CD4-positive, alpha-beta T cell treated with Interleukin-17A for 4 hours (primary cell): ENCODE data around the gene ZBTB8OS.
"Not testable (repeated sequence)": the region's sequence is repeated elsewhere in the genome, so short reads cannot be mapped to it uniquely, and the experiment has no call there.

Experiments
- DNase-seq: peaks from one replicate; pipeline ENCODE4 v3.0.0-alpha.2; 2020; ENCODE audit warnings: mixed read lengths

ZBTB8OS gene

GRCh38 chr1:32647308-32648134, 2.8 kb downstream of the ZBTB8OS start:
- no peak for DNase-seq

DNA sequence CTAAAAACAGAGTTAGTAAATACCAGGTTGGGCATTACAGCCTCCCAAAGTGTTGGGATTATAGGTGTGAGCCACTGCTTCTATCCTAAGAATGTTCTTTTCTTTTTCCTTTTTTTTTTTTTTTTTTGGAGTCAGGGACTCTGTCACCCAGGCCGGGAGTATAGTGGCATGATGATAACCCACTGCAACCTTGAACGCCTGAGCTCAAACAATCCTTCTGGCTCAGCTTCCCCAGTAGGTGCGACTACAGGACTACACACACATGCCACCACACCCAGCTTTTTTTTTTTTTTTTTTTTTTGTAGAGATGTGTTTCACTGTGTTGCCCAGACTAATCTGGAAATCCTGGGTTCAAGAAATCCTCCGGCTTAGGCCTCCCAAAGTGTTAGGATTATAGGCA, 5.9 kb downstream of the ZBTB8OS start:
- DNase-seq, result no peak

GRCh38 chr1:32642292-32642827, 8.0 kb downstream of the ZBTB8OS start:
- not testable (repeated sequence) for DNase-seq

DNA sequence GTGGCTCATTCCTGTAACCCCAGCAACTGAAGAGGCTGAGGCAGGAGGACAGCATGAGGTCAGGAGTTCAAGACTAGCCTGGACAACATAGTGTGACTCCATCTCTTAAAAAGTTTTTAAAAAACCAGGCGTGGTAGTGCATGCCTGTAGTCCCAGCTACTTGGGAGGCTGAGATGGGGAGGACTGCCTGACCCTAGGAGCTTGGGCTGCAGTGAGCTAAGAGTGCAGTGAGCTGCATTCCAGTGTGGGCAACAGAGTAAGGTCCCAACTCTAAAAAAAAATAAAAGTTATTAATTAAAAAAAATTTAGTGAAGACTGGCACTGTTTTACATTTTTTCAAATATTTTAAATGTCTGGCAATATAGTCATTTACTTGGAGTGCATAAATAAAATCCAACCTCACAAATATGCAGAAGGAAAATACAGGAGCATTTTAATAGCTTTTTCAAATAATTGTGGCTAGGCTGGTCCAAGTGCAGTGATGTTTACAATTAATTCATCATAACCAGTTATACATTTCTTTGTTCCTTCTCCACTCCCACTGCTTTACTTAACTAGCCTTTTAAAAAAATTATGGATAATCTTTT, 10.8 kb downstream of the ZBTB8OS start:
- no peak for DNase-seq

GRCh38 chr1:32636914-32637645, 13.3 kb downstream of the ZBTB8OS start:
- no peak for DNase-seq

GRCh38 chr1:32635508-32636277, 14.7 kb downstream of the ZBTB8OS start:
- DNase-seq, result no peak

DNA sequence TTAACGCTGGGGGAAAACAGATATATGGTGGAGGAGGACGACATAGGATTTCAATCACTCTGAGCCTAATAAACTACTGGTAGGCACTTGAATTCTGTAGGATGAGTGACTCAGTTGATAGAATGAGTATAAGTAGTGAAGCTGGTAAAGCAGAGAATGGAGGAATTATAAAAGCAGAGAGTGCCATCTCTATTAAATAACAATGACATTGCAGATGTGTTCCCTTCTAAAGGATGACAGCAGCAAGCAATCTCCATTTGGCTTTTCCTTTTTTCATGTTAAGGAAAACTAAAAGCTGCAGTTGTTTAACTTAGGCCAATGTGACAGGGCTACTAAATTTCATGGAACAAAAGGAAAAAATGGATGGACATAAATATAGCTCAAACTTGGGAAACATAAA, 17.5 kb downstream of the ZBTB8OS start:
- DNase-seq, result no peak

- not testable (repeated sequence) for DNase-seq
These were observed 20.2 kb downstream of the ZBTB8OS start for GRCh38 chr1:32630173-32630572.

DNA sequence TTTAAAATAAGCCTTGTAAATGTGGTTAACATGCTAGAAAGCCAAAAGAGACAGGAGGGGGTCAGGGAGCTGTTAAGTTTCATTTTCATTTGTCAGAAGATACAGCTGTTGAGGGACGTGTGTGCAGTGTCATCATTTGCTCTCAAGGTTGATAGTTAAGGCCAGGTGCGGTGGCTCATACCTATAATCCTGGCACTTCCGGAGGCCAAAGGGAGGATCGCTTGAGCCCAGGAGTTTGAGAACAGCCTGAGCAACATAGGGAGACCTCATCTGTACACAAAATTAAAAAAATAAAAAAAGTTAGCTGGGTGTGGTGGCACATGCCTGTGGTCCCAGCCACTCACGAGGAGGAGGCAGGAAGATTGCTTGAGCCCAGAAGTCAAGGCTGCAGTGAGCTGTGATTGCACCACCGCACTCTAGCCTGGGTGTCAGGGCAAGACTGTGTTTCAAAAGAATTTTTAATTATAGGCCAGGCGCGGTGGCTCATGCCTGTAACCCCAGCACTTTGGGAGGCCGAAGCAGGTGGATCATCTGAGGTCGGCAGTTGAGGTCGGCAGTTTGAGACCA, 22.7 kb downstream of the ZBTB8OS start:
- DNase-seq, result no peak

GRCh38 chr1:32626176-32626575, 24.2 kb downstream of the ZBTB8OS start:
- DNase-seq, result no peak

- DNase-seq, result no peak
These were observed 26.6 kb downstream of the ZBTB8OS start for GRCh38 chr1:32623775-32624174.

DNA sequence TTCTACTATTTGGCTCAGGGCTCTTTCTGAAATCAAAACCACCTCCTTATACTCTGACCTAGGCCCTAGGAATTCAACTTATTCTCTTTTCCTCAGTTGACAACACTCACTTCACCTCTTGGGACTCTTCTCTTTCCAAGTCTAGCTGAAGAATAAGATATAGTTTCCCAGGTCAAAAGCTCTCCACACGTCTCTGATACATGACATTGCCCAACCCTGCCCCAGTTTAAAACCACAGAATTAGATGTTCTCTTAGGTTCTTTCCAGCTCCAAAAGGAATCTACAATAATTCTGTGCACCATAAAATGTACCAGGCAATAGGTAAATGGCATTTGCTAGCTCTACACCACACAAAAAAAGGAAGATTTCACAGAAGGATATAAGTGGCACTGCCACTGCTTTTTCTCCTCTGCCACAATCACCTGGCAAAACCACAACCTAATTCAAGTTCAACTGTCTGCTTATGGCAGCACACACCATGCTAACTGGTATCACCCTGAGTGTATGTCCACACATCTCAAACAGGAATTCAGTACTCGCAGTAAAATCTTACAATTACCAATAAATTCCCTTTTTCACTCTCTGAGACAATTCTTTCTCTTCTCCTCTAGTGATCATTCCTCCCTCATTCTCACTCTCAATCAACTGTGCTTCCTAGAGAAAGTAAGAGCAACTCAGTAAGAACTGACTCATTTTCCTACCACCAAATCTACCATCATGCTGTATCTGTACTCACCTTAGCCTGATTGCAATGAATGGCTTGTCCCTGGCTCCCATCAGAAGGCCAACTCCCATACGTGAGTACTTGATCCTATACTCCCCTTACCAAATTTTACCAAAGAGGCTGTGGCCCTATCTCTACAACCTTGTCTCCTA, 27.3 kb downstream of the ZBTB8OS start:
- DNase-seq, result no peak

DNA sequence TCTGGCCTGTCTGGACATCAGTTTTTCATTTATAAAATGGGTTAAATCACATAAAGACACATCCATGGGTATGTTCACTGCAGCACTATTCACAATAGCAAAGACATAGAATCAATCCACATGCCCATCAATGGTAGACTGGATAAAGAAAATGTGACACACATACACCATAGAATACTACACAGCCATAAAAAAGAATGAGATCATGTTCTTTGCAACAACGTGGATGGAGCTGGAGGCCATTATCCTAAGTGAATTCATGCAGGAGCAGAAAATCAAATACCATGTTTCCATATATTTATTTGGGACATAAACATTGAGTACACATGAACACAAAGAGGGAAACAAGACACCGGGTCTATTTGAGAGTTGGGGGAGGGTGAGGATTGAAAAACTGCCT, 28.1 kb downstream of the ZBTB8OS start:
- no peak for DNase-seq

DNA sequence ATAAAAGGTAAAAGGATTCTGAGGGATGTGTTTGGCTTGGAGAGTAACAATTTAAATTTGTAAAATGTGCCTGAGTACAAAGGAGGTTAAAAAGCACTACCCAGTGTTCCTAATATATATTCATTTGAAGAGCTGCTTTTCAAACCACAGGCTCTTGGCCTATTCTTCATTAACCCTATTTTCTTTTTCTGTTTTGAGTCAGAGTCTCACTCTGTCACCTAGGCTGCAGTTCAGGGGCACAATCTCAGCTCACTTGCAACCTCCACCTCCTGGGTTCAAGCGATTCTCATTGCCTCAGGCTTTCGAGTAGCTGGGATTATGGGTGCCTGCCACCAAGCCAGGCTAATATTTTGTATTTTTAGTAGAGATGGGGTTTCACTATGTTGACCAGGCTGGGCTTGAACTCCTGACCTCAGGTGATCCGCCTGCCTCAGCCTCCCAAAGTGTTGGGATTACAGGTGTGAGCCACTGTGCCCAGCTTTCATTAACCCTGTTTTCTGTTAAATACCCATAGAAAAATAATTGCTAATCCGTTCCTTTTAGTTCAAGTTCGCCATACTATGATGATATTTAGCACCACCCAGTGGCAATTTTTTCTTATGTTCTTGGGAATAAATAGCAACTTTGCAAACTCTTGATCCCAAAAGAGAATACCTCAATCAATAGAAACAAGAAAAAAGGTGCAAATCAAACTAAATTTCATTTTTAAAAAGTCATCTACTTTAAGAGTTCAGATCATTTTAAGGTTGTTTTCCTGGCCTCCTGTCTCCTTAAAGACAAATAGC, 30.5 kb downstream of the ZBTB8OS start:
- DNase-seq, result no peak

DNA sequence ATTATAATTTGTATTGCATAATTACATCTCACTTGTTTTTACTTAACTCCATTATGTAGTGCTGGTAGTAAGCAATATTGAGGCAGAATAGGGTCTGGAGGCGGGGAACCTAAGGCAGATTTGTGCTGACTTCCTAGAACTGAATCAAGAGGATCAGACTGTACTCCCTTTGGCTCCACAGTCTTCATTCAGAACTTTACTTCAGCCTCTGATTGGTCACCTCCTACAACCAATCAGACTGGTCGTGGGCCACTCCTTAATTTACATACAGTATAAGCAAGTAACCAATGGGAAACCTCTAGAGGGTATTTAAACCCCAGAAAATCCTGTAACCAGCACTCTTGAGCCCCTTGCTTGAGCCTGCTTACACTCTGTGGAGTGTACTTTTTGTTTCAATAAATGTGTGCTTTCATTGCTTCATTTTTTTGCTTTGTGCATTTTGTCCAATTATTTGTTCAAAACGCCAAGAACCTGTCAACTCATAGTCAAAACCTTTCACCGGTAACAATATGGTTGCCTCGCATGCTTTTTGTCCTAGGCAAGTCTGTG, 31.6 kb downstream of the ZBTB8OS start:
- DNase-seq, result no peak

- no peak for DNase-seq
These were observed 36.9 kb downstream of the ZBTB8OS start for GRCh38 chr1:32613472-32613871.

DNA sequence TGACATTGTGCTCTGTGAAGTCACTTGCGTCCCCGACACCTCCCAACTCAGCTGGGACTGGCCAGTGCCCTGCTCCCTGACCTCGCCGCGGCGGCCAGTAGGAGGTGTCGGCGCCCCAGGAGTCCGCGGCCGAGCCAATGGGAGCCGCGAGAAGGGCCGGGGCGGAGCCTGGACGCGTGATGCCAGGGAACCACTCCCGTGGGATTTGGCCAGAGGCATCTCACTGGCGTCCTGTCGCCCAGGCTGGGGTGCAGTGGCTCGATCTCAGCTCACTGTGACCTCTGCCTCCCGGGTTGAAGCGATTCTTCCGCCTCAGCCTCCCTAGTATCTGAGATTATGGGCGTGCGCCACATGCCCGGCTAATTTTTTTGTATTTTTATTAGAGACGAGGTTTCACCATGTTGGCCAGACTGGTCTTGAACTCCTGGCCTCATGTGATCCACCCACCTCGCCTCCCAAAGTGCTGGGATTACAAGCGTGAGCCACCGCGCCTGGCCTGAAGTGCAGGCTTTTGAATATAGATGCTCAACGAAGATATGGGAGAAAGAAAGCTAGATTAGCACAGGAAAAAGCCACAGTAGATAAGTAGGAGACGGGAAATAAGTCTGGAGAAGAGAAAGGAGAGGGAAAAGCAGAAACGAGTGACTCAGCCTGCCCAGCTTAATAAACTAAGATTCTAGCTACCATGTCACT, 38.0 kb downstream of the ZBTB8OS start:
- peak; percentile 51 for DNase-seq

DNA sequence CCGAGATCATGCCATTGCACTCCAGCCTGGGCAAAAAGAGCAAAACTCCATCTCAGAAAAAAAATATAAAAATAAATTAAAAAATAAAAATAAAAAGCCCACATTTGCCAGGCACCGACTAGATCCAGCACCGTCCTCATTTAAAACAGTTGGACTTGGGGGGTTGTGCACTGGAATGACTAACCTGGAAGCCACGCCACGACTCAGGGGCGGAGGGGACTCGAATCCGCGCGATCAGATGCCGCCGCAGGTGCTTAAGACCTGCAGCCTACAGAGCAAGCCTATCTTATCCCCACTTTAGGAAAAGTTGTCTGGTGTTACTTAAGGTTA, 38.5 kb downstream of the ZBTB8OS start:
- DNase-seq, result no peak

DNA sequence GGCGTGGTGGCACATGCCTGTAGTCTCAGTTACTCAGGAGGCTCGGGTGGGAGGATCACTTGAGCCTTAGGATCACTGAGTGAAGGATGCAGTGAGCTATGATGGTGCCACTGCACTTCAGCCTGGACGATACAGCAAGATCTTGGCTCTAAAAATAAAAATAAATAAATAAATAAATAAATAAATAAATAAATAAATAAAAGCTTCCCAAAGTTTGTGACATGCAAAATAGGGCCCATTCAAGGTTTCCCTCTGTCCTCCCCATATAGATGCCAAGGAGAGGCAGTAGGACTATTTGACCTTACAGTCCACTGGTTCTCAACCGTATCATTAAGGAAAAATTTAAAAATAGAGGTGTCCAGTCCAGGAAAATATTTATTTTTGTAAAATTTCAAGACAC, 41.2 kb downstream of the ZBTB8OS start:
- no peak for DNase-seq
